GM18867 (cell line): ENCODE data around the gene MGST1.

Source experiments
- ATAC-seq: cut with Tn5 transposase; IDR thresholded peaks from one replicate; pipeline ENCODE4 v1.9.1; 2021; ENCODE audit warnings: mild to moderate bottlenecking, moderate library complexity; ENCODE audit not compliant: unreplicated experiment

The MGST1 gene, protein sequence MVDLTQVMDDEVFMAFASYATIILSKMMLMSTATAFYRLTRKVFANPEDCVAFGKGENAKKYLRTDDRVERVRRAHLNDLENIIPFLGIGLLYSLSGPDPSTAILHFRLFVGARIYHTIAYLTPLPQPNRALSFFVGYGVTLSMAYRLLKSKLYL

GRCh38 chr12:16347391-16348298 is at the start of gene MGST1:
Gene MGST1 (plus strand): TSS chr12:16347645. CDS start chr12:16354253, 6,608 bp downstream.
- ATAC-seq = peak; percentile 50

DNA sequence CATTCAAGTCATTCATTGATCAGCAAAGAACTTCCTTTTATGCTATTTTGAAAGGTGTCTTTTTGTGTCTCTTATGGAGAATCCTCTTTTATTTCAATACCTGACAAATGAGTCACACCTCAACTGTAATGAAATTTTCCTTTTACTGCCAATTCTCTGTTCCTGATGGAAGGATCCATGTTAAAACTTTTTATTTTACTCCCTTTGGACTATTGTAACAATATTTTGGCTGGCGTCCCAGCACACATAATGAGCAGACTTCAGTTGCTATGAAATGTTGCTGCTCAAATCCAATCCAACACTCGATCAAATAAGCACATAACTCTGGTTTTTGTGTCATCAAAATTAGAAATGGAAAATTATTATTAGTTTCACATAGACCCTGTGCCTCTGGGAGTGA is 48.0 kb upstream of the MGST1 start:
- ATAC-seq = no peak

DNA sequence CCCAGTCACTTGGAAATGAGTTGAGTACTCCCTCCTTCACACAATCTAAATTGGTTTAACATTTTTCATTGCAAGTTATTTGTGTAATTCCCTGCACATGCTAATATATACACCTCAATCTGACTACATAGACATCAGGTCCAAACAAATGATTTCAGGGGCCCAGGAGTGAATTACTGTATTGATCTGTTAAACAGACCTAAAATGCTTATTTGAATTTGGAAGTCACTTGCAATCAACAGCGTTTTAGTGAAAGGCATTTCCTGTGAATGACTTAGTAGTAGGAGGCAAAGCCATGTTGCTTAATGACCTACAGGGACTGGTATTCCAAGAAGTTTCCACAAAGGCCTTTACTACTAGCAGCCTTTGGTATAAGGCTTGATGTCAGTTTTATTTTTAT is 47.3 kb upstream of the MGST1 start:
- ATAC-seq = no peak

GRCh38 chr12:16300736-16301135 is 46.7 kb upstream of the MGST1 start:
- ATAC-seq = no peak

GRCh38 chr12:16303939-16304338 is 43.5 kb upstream of the MGST1 start:
- no peak for ATAC-seq

DNA sequence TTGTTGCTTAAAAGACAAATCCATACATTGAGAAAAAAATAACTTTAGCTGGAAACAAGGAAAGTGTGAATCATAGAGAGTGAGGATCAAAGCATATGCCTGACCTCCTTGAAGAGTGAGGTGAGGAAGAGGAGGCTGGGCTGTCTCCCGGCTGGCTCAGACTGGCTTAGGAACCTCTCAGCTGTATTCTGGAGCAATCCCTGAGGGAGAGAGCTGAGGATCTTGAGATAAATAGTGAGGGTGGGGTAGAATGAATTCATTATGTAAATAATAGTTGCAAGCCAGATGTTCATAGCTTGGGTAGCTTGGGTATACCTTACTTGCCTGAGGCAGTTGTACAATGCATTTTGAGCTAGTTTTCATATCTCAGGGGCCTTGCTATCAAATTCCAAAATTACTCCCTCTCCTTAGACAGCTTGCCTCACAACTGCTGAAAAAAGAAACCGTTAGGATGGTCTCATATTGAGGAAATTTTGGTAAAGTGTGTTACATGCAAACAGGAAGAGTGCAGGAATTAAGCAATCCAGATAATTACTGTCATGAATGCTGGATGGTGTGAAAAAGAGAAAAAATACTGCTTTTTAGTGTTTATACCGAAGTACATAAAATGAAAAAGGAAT is 39.5 kb upstream of the MGST1 start:
- no peak for ATAC-seq

GRCh38 chr12:16310934-16311333 is 36.5 kb upstream of the MGST1 start:
- no peak for ATAC-seq

DNA sequence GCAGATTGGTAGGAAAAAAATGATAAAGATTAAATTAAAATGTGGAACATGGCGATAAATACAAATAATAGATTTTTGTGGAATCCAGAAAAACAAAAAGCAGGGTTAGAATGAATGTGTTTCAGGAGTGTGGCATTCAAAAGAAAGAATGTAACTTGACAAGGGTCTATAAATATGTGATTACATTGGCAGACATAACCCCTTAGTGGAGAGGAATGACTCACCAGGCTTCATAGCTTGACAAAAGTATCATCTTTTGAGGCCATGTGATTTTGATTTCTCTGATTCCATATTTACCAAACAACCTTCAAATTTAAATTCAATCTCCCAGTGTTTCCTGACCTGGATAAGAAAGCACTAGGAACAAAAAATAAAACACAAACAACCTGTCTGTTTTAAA is 24.4 kb upstream of the MGST1 start:
- no peak for ATAC-seq

- ATAC-seq = no peak
Observed at GRCh38 chr12:16323638-16324037, 23.8 kb upstream of the MGST1 start.

DNA sequence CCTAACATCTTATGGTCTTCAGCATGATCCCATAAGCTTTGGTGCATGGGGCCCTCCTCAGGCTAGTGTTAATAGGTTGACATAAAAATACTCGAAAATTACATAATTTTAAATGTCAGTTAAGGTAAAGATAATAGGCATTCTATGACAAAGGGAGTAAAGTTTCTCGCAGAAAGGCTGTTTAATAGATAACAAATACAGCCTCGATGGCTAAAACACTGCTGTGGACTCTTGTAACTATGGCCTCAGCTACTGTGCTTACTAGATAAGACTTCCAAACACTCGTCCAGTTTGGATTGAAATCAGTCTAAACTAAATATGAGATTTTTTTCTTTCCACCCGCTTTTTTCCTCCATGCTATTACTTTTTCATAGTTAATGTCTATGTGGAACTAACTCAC is 23.2 kb upstream of the MGST1 start:
- no peak for ATAC-seq

GRCh38 chr12:16324772-16325171 is 22.7 kb upstream of the MGST1 start:
- no peak for ATAC-seq

- ATAC-seq = no peak
Observed at GRCh38 chr12:16325426-16325825, 22.0 kb upstream of the MGST1 start.

DNA sequence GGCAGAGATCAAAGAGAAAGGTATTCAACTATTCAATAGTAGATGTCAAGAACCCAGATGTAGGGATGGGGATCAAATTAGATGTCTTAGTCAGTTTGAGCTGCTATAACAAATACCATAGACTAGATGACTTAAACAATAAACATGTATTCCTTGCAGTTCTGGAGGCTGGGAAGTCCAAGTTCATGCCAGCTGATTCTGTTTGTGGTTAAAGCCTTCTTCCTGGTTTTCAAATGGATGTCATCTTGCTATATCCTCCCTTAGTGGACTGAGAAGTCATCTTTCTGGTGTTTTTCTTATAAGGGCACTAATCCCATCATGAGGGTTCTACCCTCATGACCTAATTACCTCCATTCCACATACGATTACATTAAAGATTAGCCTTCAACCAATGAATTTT is 19.5 kb upstream of the MGST1 start:
- ATAC-seq = no peak

DNA sequence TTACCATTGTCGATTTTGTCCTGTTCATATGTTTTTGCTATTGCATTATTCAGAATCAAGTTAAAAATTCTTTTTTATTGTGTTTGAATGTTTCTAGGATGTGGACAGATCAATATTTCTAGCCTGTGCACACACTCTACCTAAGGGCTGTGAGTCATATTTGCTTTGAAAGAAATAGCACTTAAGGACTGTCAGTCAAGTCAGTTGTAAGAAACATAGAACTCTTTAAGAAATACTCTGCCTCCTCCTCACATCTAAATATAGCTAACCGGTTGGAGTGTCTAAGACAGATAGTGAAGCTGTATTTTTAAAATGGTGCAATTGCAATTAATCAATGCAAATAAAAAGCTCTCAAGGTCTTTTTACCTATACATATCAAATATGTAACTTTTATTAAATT is 17.9 kb upstream of the MGST1 start:
- no peak for ATAC-seq

DNA sequence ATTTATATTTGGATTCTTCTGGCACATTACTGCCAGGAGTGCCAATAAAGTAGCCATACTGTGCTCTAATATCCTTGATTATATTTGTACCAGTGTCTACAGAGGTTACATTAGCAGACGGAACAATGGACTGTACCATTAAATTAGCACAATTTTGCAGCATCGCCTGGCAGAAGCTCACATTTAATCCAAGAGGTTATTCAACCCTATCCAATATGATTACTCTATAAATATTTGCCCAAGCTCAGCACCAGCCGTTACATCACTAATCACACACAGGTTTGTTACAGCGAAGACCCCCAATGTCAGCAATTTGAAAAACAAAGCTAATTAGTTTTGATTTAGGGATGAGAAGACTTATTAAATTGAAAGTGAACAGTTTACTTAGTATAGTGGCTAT is 16.9 kb upstream of the MGST1 start:
- ATAC-seq = no peak

DNA sequence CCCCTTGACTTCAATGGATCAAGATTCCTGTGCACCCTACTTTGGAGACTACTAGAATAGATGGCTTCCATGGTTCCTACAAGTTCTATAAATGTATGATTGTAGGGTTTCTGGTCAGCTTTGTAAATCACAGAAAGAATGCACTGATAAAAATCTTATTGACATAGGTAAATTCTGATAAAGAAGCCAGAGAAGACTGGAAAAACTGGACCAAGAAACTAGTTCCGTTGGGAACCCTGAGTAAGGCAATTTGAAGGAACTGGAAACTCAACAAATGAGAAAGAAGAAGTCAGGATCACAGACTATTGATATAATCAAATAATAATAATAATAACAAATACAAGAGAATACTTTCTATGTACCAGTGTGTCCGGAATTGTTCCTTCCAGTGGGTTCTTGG is 15.4 kb upstream of the MGST1 start:
- ATAC-seq = no peak

- ATAC-seq = no peak
Observed at GRCh38 chr12:16335838-16336237, 11.6 kb upstream of the MGST1 start.

DNA sequence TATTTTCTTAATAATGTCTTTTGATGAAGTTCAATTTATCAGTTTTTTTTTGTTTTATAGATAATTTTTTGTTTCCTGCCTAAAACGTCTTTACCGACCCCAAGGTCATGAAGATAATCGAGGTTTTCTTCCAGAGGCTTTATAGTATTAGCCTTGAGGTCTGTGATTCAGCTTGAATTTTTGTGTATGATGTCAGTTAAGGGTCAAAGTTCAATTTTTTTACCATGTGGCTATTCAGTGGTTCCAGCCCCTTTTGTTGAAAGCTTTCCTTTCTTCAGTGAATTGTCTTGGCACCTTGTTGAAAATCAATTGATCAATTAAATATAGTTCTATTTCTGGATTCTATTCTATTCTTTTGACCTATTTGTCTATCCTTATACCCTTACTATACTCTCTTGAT is 3.2 kb upstream of the MGST1 start:
- ATAC-seq = no peak

DNA sequence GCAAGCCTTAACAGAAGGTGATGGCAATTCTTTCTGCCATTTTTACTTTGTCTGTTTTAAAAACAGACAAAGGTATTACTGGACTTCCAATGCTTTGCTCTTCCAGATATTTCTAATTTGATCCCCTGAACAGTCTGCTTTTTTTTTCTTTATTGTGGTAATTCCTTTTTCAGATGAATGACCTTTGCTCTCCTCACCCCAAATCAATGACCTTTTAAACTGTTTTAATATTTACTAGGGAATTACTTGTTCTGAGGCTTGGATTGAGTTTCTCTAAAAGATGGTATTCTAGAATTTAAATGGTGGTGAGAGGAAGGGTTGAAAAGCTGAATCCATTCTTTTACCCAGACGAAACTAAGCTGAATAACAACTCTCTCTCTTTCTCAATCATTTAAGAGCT is 2.3 kb upstream of the MGST1 start:
- no peak for ATAC-seq

- ATAC-seq = no peak
Observed at GRCh38 chr12:16346958-16347357, 487 bp upstream of the MGST1 start.

DNA sequence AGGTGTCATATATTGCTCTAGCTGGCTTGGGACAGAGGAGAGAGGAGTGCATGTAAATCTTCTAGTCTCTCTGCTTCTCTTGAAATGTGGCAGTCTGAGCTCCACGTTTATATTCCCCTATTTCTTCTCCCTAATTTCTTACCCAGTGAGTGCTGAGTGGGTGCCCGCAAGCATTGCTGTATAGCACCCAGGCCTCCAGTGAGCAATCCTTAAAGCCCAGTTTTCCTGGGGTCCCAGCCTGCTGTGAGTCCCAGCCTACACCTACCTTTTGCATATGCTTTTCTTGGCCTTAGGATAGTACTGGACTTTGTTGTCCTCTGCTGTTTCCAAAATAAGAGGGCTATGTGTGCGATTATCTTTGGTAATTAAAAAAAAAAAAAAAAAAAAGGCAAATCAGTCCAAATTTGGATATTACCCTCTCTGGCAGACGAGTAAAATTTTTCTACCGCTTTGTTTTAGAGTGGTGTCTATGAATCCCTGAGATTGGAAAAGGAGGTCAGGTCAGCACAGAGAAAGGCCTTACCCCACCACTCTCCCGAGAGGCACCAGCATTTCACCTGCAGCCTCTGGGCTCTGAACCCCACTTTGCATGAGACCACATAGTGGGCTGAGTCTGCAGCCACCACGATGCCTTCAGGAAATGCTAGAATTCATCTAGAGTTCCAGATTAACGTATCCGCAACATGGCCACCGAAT is 1.1 kb downstream of the MGST1 start:
- peak; percentile 60 for ATAC-seq

DNA sequence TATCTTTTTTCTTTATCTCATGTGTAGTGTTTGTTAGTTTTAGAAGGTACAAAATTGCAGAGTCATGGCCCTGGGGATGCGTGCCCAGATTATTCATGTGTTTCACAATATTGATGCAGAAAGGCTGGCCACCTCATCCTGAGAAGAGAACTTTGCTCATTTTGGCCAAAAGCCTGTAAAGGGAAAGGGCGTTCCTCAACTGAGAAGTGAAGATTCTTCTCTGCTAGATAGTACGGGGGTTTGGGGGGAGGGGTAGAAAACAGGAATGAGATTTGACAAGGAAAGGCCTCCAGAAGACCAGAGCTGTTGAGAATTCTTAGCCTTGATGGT is 1.7 kb downstream of the MGST1 start:
- peak; percentile 25 for ATAC-seq
